Suprapubic skin (tissue), 4 donors: ENCODE results near the gene TBATA. TPM values are rescaled to one million over a fixed set of nuclear protein-coding genes. Genes with fewer than 3 reads are reported as not detected.

Experiments
- DNase-seq, 2 donors: peaks; one replicate each; pipeline ENCODE4 v3.0.0-alpha.2; 2019; ENCODE audit warnings: low spot score in 2 of 2
- H3K27ac ChIP-seq: fragments of 200-600 bp; sonication (generic); one replicate; pipeline ENCODE4 v1.5.1; 2019
- H3K27me3 ChIP-seq: fragments of 200-600 bp; sonication (generic); one replicate; pipeline ENCODE4 v1.5.1; 2019
- H3K36me3 ChIP-seq: fragments of 200-600 bp; sonication (generic); one replicate; pipeline ENCODE4 v1.5.1; 2019
- H3K4me1 ChIP-seq: fragments of 200-600 bp; sonication (generic); one replicate; pipeline ENCODE4 v1.5.1; 2019
- H3K4me3 ChIP-seq: fragments of 200-600 bp; sonication (generic); one replicate; pipeline ENCODE4 v1.5.1; 2019; ENCODE audit warnings: mild to moderate bottlenecking
- H3K9me3 ChIP-seq: fragments of 200-600 bp; sonication (generic); one replicate; pipeline ENCODE4 v1.5.1; 2019
- EP300 ChIP-seq: sonication (generic); formaldehyde crosslinking; IDR thresholded peaks from one replicate; pipeline ENCODE4 v1.6.1; 2017; ENCODE audit warnings: antibody characterized with exemption
- POLR2A ChIP-seq, 2 donors: fragments of 450-650 bp; IDR thresholded peaks; one replicate each; pipeline ENCODE4 v1.6.1; 2017; ENCODE audit warnings: antibody characterized with exemption in 2 of 2, mild to moderate bottlenecking in 2 of 2, moderate library complexity in 2 of 2
- POLR2AphosphoS5 ChIP-seq, 3 donors: sonication (generic); formaldehyde crosslinking; IDR thresholded peaks; one replicate each; pipeline ENCODE4 v1.6.1; 2017; ENCODE audit warnings: antibody characterized with exemption in 3 of 3
- WGBS: methylation state at CpG from one replicate; pipeline ENCODE4 v1.1.5; 2018; 5-methylcytosine and 5-hydroxymethylcytosine counted together
- total RNA-seq, 4 donors: library from RNA; depleted of rRNA; stranded (reverse); fragments of >200 nt; gene quantifications; one replicate each; pipeline ENCODE4 v1.1.0, GENCODE V29; 2016
- TF ChIP-seq, protein P1 (sequence below), 2 donors: fragments of 200-600 bp in 1 of 2; fragments of 450-650 bp in 1 of 2; sonication (generic) in 1 of 2; IDR thresholded peaks; one replicate each; pipeline ENCODE4 v1.5.1; 2016 to 2019; ENCODE audit warnings: antibody characterized with exemption in 2 of 2, mild to moderate bottlenecking in 1 of 2, moderate library complexity in 1 of 2

TBATA gene
- total RNA-seq, 4 donors from 2014 or later = 0.68 TPM; not detected in 3

DNA sequence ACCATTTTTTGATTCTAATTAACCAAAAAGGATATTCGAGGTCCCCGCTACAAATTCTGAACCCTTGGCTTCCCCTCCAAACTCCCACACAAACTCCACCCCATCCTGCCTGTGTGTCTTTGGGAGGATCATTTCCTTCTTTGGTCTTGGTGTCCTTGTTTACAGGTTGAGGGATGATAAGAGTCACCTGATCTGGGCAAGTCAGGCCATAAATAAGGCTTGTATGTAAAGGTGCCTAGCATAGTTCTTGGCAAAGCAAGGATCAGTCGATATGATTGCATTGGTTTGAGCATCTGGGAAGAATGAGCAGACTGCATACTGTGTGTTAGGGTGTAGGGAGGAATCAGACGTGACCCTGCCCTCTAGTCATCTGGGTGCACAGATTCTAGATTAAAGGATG is 28.9 kb upstream of the TBATA start:
- 81% methylated on average over 4 of the region's 4 CpGs for WGBS
- Histone ChIP-seq H3K4me1 (peaks cover 19% of the 10 kb centered on the region), H3K27ac (no peak overlapping the region), H3K9me3 (no peaks in the 10 kb centered on the region), H3K36me3 (peaks cover under 1% of the 10 kb centered on the region), H3K4me3 (no peak overlapping the region), H3K27me3 (no peaks in the 10 kb centered on the region)
- no peak for DNase-seq
- TF ChIP-seq POLR2AphosphoS5 (IDR thresholded peaks at IDR 0.05) (no peak), POLR2A (IDR thresholded peaks at IDR 0.05) (no peak), EP300 (no peak)
- TF ChIP-seq, protein P1, sequence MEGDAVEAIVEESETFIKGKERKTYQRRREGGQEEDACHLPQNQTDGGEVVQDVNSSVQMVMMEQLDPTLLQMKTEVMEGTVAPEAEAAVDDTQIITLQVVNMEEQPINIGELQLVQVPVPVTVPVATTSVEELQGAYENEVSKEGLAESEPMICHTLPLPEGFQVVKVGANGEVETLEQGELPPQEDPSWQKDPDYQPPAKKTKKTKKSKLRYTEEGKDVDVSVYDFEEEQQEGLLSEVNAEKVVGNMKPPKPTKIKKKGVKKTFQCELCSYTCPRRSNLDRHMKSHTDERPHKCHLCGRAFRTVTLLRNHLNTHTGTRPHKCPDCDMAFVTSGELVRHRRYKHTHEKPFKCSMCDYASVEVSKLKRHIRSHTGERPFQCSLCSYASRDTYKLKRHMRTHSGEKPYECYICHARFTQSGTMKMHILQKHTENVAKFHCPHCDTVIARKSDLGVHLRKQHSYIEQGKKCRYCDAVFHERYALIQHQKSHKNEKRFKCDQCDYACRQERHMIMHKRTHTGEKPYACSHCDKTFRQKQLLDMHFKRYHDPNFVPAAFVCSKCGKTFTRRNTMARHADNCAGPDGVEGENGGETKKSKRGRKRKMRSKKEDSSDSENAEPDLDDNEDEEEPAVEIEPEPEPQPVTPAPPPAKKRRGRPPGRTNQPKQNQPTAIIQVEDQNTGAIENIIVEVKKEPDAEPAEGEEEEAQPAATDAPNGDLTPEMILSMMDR (IDR thresholded peaks at IDR 0.05) = no peak

DNA sequence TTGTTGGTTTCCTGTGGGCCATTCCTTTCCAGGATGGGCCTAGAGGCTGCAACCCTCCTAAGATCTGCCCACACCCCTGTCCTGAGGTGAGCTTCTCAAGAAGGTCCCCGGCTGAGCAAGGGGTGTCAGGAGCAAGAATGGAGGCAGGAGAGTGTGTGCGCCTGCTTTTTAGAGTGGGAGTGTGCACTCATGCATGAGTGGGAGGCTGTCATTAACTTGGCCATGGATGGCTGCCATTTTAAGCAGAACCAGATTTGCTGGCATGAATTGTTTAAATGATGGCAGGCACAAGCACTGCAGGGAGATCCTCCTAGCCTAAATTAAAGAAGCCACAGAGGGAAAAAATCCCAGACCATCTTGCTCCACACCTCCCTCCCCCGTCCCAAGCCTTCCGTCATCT is 27.6 kb upstream of the TBATA start:
- peaks cover 18% of the 10 kb centered on the region for H3K4me1 ChIP-seq
- DNase-seq = no peak
- WGBS = 77% methylated on average over 4 of the region's 4 CpGs
- H3K4me3 ChIP-seq = no peak overlapping the region
- H3K9me3 ChIP-seq = no peaks in the 10 kb centered on the region
- no peaks in the 10 kb centered on the region for H3K36me3 ChIP-seq
- TF ChIP-seq EP300 = no peak
- no peak for TF ChIP-seq POLR2A (IDR thresholded peaks at IDR 0.05)
- TF ChIP-seq POLR2AphosphoS5 (IDR thresholded peaks at IDR 0.05) = no peak
- TF ChIP-seq, protein P1 (IDR thresholded peaks at IDR 0.05) = no peak
- H3K27me3 ChIP-seq = no peaks in the 10 kb centered on the region
- H3K27ac ChIP-seq = no peak overlapping the region

DNA sequence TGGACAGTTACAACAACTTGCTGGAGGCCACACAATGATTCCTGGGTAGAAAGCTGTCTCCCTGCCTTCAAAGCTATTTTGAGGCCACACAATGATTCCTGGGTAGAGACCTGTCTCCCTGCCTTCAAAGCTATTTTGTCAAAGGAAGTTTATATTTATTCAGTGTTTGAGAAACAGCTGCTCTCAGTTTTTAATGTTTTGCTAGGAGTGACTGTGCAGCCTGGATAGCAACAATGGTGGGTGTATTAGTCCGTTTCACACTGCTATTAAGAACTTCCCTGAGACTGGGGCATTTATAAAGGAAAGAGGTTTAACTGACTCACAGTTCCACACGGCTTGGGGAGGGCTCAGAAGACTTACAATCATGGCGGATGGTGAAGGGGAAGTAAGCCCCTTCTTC is 26.7 kb upstream of the TBATA start:
- no peak overlapping the region for H3K4me3 ChIP-seq
- H3K9me3 ChIP-seq = no peaks in the 10 kb centered on the region
- DNase-seq = no peak
- 74% methylated on average over 3 of the region's 3 CpGs for WGBS
- H3K27ac ChIP-seq = no peak overlapping the region
- peaks cover 9% of the 10 kb centered on the region for H3K4me1 ChIP-seq
- TF ChIP-seq, protein P1 (IDR thresholded peaks at IDR 0.05) = no peak
- TF ChIP-seq POLR2AphosphoS5 (IDR thresholded peaks at IDR 0.05) (no peak), EP300 (no peak), POLR2A (IDR thresholded peaks at IDR 0.05) (no peak)
- H3K36me3 ChIP-seq = no peaks in the 10 kb centered on the region
- no peaks in the 10 kb centered on the region for H3K27me3 ChIP-seq

DNA sequence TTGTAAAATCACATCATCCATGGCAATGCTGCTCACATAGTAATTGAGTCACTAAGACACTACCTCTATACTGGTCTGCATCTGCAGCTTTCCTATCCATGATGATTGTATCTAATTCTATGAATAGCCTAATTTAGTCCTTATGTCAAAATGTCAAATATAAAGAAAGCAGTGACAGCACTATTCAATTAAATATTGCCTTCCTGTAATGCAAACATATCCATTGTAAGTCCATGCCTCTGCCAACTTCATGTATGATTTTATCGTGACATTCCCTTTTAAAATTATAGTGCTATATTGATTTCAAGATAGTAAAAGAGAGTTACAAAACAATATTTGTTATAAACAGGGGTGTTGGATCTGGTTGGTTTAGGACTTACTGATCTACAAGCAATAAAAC is 25.8 kb upstream of the TBATA start:
- TF ChIP-seq POLR2A (IDR thresholded peaks at IDR 0.05) (no peak), POLR2AphosphoS5 (IDR thresholded peaks at IDR 0.05) (no peak), EP300 (no peak)
- TF ChIP-seq, protein P1 (IDR thresholded peaks at IDR 0.05) = no peak
- 47% methylated on average over 1 of the region's 1 CpG for WGBS
- no peaks in the 10 kb centered on the region for H3K9me3 ChIP-seq
- peaks cover 10% of the 10 kb centered on the region for H3K4me1 ChIP-seq
- H3K4me3 ChIP-seq = no peak overlapping the region
- H3K27ac ChIP-seq = no peak overlapping the region
- H3K27me3 ChIP-seq = no peaks in the 10 kb centered on the region
- no peaks in the 10 kb centered on the region for H3K36me3 ChIP-seq
- no peak for DNase-seq

DNA sequence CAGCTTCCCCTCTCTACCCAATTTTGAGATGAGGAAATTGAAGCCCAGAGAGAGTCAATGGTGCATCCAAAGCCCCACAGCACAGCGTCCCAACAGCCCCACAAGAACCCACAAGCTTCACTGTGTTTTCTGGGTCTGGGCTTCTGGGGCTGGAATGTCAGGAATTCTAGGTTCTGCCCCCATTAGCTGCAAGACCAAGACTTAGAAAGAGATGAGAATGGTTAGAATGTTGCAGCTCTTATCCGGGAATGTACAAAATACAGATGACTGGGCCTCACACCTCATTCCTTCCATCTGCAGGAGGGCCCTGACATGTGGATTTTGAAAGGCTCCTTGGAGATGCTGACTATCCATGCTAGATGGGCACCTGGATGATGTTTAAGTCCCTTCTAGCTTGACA is 24.5 kb upstream of the TBATA start:
- peaks cover 17% of the 10 kb centered on the region for H3K4me1 ChIP-seq
- H3K4me3 ChIP-seq = no peak overlapping the region
- no peaks in the 10 kb centered on the region for H3K9me3 ChIP-seq
- H3K27me3 ChIP-seq = no peaks in the 10 kb centered on the region
- no peak for TF ChIP-seq POLR2A (IDR thresholded peaks at IDR 0.05)
- TF ChIP-seq, protein P1 (IDR thresholded peaks at IDR 0.05) = no peak
- no peak for TF ChIP-seq EP300
- no peak for TF ChIP-seq POLR2AphosphoS5 (IDR thresholded peaks at IDR 0.05)
- WGBS = 92% methylated on average over 2 of the region's 2 CpGs
- H3K27ac ChIP-seq = no peak overlapping the region
- no peak for DNase-seq
- H3K36me3 ChIP-seq = no peaks in the 10 kb centered on the region
